ENCODE data around the gene SCYL2.

GRCh38 chr12:100381379-100381778, 114.4 kb downstream of the SCYL2 start:
- TF ChIP-seq CHD2 (IDR thresholded peaks at IDR 0.05; ENCODE audit: borderline replicate concordance, low read depth, low read length) (no peak), POLR2A (IDR thresholded peaks at IDR 0.05; ENCODE audit: low read depth, low read length) (no peak), JUND (IDR thresholded peaks at IDR 0.05; ENCODE audit: low read depth, low read length) (no peak), USF1 (IDR thresholded peaks at IDR 0.05; ENCODE audit: borderline replicate concordance, extremely low read length, insufficient read depth, low read depth, low read length) (no peak), ELK1 (IDR thresholded peaks at IDR 0.05; ENCODE audit: low read depth, low read length) (no peak)

All from GM12878 (cell line).